Sigmoid colon (tissue), 4 donors: Measurements from ENCODE around the gene WDR90.

Experiments used
- EP300 ChIP-seq, 4 donors: sonication (generic); formaldehyde crosslinking; IDR thresholded peaks; one replicate each; pipeline ENCODE4 v1.6.1; 2017; ENCODE audit warnings: antibody characterized with exemption in 4 of 4
- TF ChIP-seq, protein P1 (sequence below), 4 experiments: fragments of 450-650 bp in 3 of 4; fragments of 200-600 bp in 1 of 4; IDR thresholded peaks; one replicate each; pipeline ENCODE4 v1.5.1; 2016 to 2019; ENCODE audit warnings: antibody characterized with exemption in 4 of 4, mild to moderate bottlenecking in 3 of 4, moderate library complexity in 2 of 4

- TF ChIP-seq, protein P1, sequence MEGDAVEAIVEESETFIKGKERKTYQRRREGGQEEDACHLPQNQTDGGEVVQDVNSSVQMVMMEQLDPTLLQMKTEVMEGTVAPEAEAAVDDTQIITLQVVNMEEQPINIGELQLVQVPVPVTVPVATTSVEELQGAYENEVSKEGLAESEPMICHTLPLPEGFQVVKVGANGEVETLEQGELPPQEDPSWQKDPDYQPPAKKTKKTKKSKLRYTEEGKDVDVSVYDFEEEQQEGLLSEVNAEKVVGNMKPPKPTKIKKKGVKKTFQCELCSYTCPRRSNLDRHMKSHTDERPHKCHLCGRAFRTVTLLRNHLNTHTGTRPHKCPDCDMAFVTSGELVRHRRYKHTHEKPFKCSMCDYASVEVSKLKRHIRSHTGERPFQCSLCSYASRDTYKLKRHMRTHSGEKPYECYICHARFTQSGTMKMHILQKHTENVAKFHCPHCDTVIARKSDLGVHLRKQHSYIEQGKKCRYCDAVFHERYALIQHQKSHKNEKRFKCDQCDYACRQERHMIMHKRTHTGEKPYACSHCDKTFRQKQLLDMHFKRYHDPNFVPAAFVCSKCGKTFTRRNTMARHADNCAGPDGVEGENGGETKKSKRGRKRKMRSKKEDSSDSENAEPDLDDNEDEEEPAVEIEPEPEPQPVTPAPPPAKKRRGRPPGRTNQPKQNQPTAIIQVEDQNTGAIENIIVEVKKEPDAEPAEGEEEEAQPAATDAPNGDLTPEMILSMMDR (IDR thresholded peaks at IDR 0.05) = no peak
- TF ChIP-seq EP300 (IDR thresholded peaks at IDR 0.05) = no peak
Measured at GRCh38 chr16:675884-676564, 26.9 kb downstream of the WDR90 start.
